Stimulated activated naive CD4-positive, alpha-beta T cell (primary cell): ENCODE results near the gene DCAF8L2.
"Not testable (repeated sequence)": the region's sequence is repeated elsewhere in the genome, so short reads cannot be mapped to it uniquely, and the experiment has no call there.

Experiments
- DNase-seq, 6 experiments: peaks; one replicate each; lab custom pipeline; 2025; lab: John Stamatoyannopoulos, UW

DCAF8L2 gene

DNA sequence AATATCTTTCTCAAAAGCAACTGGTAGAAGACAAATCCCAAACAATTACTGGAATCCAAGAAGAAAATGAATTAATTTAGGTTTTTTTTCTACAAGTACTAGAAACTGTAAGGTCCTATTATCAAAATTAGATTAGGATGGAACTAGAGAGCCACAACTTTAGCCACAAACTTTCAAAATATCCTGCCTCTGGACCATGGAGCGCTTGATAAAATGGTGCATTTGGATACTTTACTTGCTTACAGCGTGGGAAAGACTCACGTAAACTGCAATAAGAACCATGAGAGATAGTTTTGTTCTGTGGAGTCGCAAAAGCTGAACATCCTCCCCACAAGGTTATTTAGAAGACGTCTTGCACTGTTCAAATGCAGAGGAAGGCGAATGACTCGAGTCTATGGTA is at the start of gene DCAF8L2:
TSS of gene DCAF8L2 (plus strand) at position 301 of the 400 bp plus-strand sequence. CDS start 156,552 bp downstream, outside the sequence.
- no peak for DNase-seq

DNA sequence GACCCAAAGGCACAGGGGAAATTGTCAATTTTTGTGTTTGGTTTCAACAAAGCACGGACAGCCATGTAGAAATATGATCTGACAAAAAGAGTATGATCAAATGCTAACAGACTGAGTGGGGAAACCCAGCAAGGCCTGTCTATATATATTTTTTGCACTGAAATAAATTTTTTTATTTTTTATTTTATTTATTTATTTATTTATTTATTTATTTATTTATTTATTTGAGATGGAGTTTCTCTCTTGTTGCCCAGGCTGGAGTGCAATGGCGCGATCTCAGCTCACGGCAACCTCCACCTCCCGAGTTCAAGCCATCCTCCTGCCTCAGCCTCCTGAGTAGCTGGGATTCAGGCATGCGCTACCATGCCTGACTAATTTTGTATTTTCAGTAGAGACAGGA is 49.0 kb upstream of the DCAF8L2 start:
- DNase-seq, result not testable (repeated sequence)

DNA sequence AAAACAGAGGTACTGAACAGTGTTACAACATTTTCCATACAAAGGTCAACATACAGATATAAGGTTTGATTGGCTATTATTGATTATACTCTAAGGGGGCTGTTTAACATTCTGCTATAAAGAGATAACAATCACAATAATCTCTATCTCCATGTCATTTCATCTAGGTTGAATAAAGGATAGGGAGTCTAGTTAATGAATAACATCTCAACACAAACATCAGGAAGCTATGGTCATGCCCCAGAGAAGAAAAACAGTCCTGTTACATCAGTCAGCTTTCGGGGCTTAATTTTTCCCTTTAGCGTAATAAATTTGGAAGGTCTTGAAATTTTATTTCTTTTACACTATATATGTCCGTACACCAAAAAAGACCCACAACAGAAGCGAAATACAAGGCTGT is 41.5 kb upstream of the DCAF8L2 start:
- DNase-seq, result no peak

DNA sequence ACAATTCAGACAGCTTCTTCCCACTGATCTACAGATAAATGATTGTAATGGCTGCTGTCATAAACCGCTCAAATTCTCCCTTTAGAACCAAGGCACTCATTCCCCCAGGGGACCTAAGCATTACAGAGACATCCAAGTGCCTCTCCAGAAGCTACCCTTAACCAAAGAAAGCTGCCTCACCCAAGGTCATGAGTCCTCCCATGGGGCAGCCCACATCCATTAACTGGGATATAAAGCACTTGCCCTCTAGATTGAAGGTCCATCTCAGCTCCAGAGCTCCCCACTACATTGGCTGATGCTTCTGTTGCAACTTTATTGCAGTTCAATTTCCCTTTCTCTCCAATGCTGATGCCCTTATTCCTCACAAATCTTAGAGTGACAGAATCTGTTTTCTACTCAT is 40.5 kb upstream of the DCAF8L2 start:
- DNase-seq, result no peak

DNA sequence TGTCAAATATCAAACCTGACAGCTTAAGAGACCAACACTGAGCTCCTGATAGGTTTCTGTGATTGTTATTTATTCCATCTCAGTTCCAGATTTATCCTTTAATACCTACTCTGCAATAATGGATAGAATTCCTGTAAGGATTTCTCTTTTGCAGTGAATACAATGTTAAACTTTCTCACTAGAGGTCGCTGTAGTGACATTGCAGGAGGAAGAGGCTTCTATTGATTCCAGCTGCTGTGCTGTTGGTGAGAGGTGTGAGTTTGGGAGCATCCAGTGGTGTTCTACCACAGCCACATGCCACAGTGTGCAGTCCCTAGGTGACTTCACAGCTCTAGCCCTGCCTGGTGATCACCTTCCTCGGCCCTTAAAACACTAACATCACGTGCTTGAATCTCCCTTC is 34.6 kb upstream of the DCAF8L2 start:
- no peak for DNase-seq

DNA sequence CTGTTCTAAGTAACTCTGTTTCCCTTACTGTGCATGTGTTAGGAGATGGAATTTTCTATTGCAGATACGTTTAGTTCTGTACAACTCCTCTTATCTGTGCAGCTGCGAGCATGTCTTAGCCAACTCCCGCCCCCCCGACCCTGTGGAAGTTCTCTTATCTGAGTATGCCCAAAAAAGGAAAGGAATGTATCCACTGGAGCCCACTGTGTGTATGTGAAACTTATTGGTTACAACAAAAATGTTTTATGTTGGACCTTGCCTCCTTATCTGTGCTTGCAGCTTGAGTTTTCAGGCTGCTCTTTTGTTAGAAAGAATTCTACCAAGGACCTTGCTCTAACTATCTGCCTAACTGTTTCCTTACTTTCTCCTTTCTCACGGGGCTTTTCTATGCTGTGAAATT is 24.2 kb upstream of the DCAF8L2 start:
- DNase-seq, result no peak

DNA sequence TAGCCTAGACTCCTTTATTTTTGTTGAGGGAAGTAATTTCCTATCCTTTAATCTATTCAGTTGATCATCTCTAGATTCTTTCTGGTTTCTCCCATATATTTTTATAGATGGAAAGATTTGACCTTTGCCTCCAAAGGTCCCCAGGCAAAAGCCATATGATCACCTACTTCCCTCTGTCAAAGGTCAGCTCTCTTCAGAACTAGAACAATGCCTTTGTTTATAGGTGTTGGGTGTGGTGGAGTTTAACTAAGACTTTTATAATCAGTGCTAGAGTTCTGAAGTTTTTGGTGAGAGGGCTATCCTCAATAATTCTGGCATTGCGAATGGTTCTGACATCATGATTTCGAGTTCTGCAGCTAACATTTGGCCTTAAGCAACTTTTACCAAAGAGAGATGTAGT is 19.0 kb upstream of the DCAF8L2 start:
- no peak for DNase-seq

DNA sequence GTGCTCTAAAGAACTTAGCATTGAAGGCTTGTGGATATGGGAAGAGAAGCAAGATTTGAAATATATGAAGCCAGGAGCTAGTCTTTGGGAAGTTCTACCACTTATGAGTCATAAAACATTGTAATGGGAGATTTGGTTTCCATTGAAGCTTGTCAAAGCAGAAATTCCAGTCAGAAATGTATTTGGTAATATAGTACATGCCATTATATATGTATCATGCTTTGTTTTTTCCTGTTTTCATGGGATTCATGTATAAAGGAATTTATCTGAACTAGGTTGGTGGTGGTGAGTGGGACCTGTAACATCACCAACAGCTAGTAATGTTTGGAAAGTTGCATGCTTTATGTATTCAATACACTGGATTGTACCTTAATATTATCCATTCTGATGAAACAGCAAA is 14.6 kb upstream of the DCAF8L2 start:
- DNase-seq, result no peak

DNA sequence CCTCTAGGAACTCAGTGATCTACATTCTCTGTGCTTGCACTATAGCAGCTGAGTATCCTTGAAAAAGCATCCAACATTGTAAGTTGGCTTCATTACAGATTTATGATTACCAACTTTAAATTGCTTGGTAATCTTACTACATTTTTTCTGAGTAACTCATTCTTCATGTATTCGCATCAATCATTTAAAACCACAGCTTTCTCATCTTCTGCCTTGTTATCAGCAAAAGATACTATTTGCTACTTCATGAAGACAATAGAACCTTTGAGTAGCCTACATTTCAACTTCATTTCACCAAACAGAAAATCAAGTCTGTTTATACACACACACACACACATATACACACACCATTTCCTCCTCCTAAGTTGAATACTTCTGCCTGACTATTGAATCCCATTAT is 6.2 kb upstream of the DCAF8L2 start:
- DNase-seq, result no peak

DNA sequence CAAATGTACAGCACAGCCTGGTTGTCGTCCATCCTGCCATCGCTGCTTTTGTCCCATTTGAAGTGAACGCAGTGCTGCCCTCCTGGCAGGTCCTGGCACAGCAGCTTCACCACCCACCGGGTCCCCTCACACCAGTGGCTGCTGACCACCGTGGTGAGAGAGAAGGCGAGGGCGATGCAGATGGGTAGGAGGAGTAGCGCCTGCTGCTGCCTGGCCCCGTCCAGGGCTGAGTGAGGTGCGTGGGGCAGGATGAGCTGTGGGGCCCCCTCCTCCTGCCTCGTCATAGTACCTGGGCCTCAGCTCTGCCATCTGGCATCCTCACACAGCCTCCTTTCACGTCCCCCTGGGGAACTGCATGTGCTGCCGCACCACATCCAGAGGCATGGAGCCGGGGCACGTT is 1.8 kb downstream of the DCAF8L2 start:
- no peak for DNase-seq

DNA sequence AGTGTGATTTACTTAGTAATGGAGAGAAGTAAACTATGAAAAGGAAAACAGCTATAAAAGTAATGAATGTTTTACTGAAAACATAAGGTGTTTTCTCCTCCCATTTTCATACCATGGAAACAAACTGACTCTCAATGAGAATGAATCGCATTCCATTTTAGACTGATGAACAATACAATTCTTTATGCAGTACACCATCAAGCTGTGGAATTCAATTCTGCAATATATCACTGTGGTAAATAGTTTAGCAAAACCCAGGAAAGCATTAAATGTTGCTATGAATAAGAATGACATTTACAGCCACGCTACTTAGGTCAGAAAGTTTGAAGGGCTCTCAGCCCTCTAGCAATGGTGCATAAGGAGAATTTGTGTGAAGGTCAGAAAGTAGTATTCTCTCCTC is 7.4 kb downstream of the DCAF8L2 start:
- no peak for DNase-seq

DNA sequence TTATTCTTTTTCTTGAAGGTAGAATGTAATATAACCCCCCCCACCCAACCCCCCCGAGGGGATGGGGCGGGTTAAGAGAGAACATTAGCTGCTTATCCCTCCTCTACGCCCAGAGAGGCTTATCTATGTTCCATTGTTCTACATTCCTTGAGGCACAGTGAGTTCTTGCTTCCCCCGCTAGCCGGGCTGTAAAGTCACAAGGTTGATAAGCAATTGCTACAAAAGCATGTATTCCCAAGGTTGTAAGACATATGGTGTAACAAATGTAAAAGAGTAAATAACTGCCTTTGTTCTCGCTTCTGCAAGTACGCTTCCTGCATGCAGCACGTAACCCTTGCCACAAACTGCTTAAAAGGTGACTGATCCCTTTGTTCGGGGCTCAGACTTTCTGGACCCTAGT is 8.2 kb downstream of the DCAF8L2 start:
- DNase-seq, result no peak

DNA sequence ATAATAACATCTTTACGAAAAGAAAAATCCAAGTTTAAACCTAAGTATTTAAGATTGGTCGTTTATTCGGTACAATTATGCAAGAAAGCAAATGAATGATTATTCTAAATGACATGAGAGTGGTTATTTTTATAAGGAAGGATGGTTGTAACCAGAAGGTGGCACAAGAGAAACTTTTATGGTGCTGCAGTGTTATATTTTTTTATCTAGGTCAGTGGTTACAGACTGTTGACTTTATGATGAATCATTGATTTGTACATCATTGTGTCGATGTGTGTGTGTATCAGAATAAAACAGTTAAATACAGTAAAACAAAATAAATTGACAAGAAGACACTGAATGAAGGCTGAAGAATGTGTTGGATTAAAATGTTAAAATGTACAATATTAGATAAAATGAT is 9.8 kb downstream of the DCAF8L2 start:
- DNase-seq, result no peak

DNA sequence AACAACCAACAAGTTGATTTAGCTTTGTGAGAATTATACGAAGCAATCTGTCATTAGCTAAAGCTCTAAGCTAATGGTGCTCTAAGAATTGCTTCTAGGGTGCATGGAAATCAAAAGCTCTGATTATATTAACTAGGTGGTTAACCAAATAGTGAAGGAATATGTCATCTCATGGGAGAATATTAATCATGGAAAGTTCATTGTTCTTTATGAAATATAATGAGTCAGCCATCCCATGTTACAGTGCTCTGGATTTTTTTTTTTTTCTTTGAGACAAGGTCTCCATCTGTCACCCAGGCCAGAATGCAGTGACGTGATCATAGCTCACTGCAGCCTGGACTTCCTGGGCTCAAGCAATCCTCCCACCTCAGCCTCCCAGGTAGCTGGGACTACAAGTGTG is 10.5 kb downstream of the DCAF8L2 start:
- DNase-seq, result no peak

DNA sequence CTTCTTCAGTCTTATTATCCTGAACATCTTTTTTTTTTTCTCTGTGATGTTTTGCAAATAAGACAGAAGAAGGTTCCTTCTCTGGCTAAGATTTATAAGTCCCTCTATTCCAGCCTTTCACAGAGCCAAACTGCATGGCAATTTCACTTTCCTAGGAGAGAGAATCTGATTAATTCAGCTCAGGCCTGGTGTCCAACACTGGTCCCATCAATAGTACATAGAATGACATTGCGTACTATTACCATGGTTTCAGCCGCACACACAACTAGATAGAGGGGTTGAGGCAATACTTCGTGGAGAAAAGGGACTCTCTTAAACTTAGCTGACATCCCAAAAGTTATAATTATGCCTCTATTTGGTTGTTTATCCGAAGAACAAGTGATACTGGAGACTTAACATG is 18.5 kb downstream of the DCAF8L2 start:
- no peak for DNase-seq

DNA sequence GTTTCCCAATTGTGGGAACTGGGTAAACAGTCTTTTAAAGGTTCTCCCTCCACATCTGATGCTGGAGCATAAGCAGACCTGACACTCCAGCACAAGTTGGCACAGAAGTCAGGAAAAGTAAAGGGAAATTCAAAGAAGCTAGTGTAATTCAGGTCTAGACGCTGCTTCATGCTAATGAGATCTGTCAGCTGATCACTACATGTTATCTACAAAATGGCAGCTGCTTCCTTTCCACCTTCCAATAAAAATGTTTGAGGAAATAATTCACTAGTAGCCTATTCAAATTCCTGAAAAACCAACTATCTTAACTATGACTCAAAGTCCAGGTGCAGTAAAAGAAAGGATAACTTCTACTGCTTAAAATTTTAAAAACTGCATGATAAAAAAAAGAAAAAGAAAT is 29.3 kb downstream of the DCAF8L2 start:
- no peak for DNase-seq

DNA sequence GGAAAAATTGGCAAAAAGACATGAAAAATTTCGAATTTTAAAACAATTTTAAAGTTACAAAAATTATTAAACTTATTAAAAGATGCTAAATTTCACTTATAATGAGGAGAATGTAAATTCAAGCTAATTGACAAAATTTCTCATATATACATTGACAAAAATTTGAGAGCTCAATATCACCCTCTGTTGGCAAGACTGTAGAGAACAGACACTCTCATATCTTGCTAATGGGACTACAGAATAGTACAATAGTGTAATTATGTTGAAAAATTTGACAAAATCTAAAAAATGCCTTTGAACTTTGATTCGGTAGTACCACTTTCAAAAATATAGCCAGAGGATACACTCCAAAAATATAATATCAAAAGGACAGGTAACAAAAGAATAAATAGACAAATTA is 29.8 kb downstream of the DCAF8L2 start:
- no peak for DNase-seq

DNA sequence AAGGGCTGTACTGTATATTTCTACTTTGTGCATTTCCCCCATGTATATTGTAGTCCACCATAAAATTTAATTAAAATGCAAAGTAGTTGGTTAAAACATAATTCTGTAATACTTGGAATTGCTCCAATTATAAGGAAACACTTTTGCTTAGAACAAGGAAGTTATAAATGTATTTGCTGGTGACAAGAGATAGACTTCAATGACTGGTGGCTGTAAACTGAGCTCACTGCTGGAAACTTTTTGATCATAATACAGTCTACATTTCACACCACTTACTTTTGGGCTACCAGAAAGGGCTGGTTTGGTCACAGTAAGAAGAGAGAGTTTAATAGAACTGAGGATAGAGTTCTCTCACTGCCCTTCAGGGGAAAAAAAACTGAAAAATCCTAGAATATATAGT is 32.7 kb downstream of the DCAF8L2 start:
- no peak for DNase-seq

DNA sequence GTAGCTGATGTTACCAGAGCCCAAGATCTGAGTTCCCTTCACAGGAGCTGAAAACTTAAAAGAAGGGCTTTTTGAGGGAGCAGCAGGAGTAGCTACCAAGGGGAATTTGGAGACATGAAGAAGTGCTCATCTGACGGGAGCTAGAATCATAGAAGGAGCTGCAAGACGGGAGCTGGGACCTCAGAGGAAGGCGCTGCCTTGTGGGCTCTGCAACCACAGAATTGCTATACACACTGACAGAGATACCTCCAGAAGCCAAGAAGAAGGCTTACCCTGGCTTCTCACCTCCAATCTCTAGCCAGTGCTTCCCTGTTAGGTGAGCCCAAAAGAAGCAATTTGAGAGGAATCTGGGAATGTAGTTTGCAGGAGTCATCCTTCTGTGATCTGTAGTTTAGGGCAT is 35.9 kb downstream of the DCAF8L2 start:
- DNase-seq, result no peak

DNA sequence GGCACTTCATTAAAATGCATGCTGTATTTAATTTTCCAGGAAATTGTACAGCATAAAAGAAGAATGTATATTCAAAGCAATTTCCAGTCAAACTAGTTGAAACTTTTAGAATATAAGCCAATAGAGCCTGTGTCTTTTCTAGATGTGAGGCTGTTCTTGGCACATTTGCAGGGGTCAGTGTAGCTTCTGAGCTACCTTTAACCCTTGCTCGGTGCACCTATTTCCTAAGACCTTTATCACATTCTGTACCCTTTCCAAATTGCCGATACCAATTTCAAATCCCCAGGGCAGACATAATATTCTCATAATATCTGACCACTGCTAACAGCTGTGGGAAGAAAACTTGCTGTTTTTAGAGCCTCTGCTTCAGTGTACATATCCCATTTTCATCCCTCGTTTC is 43.2 kb downstream of the DCAF8L2 start:
- DNase-seq, result no peak

DNA sequence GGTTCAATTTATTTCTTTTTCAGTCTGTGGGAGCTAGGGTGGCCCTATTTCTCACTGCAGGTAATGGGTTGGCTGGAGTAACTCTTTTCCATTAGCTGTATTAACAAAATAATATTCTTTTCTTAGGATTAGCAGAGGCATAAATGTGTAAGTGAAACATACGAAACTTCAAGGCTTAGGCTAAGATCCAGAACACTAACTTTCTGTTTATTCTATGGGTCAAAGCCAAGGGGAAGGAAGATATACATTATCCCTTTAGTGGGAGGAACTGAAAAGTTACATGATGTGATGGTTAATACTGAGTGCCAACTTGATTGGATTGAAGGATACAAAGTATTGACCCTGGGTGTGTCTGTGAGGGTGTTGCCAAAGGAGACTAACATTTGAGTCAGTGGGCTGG is 66.4 kb downstream of the DCAF8L2 start:
- no peak for DNase-seq

DNA sequence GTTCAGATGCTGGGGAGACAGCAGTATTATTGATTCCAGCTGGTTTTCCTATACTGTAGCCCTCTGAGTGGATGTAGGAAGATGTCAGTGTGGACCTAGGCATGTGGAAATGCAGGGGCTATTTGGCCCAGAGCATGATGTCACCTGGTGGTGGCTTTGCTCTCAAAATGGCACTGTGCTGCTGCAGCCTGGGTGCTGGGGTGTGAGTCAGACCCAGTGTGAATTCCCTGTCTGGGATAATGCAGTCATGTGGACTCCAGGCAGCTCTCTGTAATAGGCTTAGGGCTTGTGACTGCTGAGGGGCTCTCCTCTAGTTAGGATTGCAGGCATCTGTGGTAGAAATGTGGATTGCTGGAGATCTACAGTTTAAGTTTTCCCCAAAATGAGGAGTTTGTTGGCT is 70.7 kb downstream of the DCAF8L2 start:
- no peak for DNase-seq

DNA sequence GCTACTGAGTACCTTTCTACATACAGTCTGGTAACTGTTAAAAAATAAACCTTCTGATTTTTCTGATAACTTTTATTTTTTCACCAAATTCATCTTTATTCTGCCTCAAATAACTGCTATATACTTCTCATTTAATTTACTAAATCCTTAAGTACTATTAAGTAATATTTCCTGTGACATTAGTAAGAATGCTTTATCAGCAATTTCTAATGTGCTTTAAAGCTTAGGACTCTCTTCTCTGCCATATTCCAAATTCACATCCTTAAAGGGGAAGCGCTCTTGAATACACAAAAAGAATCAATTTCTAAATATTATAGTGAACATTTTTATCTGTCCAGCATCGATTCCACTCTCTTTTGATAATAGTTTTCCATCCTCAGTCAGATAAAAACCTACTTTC is 81.1 kb downstream of the DCAF8L2 start:
- no peak for DNase-seq

DNA sequence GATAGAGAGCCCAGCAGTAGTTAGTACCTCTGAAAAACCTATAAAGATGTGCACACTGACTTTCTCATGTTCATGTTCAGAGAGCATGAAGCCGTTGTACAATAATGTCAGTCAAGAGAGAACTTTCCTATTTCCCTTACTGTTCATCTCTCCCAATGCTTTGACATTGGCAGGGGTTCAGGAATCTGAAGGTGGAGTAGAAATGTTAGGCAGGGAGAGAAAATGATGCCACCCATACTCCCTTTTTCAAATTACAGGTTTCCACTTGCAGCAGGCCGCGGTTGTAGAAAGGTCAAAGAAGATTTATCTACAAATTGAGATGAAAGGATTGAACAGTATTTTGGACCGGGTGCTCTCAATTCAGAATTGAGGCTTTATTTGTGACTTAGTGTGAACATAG is 84.3 kb downstream of the DCAF8L2 start:
- DNase-seq, result no peak

DNA sequence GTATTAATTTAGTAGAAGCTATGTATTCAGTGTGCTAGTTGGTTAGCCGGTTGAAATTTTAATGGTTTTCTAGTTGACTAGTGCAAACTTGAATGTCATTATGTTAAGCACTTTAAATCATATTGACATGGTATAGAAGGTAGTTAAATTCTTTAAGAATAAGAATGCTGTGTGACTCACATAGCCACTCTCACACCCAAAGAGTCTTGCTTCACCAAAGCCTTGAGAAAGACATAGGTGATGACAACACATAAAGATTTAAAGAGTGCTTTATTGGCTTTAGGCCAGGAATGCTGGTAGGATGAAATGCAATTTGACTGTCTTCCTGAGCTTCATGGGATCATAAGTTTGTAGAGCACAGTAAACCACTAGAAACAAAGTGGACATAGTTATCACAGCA is 85.3 kb downstream of the DCAF8L2 start:
- DNase-seq, result no peak
